ENCODE data around the gene PTPRN2. TPM values are rescaled to one million over a fixed set of nuclear protein-coding genes. Genes with fewer than 3 reads are reported as not detected.

PTPRN2 gene
- total RNA-seq, 4 donors from 2014 or later: 2.0 to 9.5 (median 2.6) TPM

- no peak for ATAC-seq (ENCODE audit: low FRiP score)
- TF ChIP-seq CTCF (IDR thresholded peaks at IDR 0.05): no peak
- no peak for DNase-seq (ENCODE audit: low spot score)
Observed at GRCh38 chr7:158185653-158186052, 402.0 kb downstream of the PTPRN2 start.

- DNase-seq (ENCODE audit: low spot score) (no peak), ATAC-seq (ENCODE audit: low FRiP score) (no peak)
- TF ChIP-seq CTCF (IDR thresholded peaks at IDR 0.05): no peak
Observed at GRCh38 chr7:158183431-158183830, 404.2 kb downstream of the PTPRN2 start.

- ATAC-seq (ENCODE audit: low FRiP score) (no peak), DNase-seq (ENCODE audit: low spot score) (no peak)
- no peak for TF ChIP-seq CTCF (IDR thresholded peaks at IDR 0.05)
Observed at GRCh38 chr7:158176561-158177173, 411.0 kb downstream of the PTPRN2 start.

GRCh38 chr7:158175779-158176178 lies 411.8 kb downstream of the PTPRN2 start:
- no peak for DNase-seq (ENCODE audit: low spot score)
- TF ChIP-seq CTCF (IDR thresholded peaks at IDR 0.05): no peak
- ATAC-seq (ENCODE audit: low FRiP score): no peak

GRCh38 chr7:158174947-158175346 lies 412.7 kb downstream of the PTPRN2 start:
- DNase-seq (ENCODE audit: low spot score): no peak
- ATAC-seq (ENCODE audit: low FRiP score): no peak
- no peak for TF ChIP-seq CTCF (IDR thresholded peaks at IDR 0.05)

GRCh38 chr7:158167373-158167772 lies 420.2 kb downstream of the PTPRN2 start:
- no peak for DNase-seq (ENCODE audit: low spot score)
- no peak for TF ChIP-seq CTCF (IDR thresholded peaks at IDR 0.05)
- ATAC-seq (ENCODE audit: low FRiP score): no peak

All from omental fat pad (tissue), 4 donors.